ENCODE data around the gene NEDD4. TPM values are rescaled to one million over a fixed set of nuclear protein-coding genes. Genes with fewer than 3 reads are reported as not detected.
A peak's percentile ranks its signal among the peaks of the same experiment; 100 is the strongest.

Gene NEDD4
- total RNA-seq, 6 donors from 2014 or later, result 8.4 to 18.8 (median 10.5) TPM

DNA sequence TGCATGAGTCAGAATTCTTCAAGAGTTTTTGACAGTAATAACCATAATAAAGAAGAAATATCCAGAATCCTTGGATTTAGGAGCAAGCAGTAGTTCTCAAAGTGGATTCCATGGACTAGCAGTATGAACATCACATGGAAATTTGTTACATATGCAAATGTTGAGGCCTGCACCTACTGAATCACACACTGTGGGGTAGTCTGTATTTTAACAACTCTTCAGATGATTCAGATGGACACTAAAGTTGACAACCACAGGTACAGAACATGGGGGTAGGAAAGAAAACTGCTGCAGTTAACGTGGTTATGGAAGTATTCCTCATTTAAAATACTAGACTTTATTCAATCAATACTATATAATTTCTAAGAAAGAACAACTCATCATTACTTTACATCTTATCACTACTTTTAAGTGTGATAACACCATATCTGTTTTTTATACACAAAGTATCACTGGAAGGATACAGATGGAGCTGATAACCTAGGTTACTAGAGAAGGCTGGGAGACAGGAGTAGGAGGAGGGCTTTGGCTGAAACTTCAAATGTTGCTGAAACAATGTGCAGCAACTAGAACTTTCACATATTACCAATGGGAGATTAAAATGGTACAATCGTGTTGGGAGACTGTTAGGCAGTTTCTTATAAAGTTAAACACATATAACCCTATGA lies 11.7 kb downstream of the NEDD4 start:
- Histone ChIP-seq H3K4me1 (no peaks in the 10 kb centered on the region), H3K36me3 (no peaks in the 10 kb centered on the region), H3K27me3 (no peaks in the 10 kb centered on the region), H3K4me3 (no peak overlapping the region), H3K9me3 (no peaks in the 10 kb centered on the region), H3K27ac (no peak overlapping the region)
- WGBS, 2 donors, result 70 to 75% methylated on average over 2 of the region's 2 CpGs
- DNase-seq (no peak), ATAC-seq (ENCODE audit: low FRiP score in 2 of 2) (no peak)
- TF ChIP-seq POLR2A (IDR thresholded peaks at IDR 0.05), result no peak
- TF ChIP-seq, protein P1, sequence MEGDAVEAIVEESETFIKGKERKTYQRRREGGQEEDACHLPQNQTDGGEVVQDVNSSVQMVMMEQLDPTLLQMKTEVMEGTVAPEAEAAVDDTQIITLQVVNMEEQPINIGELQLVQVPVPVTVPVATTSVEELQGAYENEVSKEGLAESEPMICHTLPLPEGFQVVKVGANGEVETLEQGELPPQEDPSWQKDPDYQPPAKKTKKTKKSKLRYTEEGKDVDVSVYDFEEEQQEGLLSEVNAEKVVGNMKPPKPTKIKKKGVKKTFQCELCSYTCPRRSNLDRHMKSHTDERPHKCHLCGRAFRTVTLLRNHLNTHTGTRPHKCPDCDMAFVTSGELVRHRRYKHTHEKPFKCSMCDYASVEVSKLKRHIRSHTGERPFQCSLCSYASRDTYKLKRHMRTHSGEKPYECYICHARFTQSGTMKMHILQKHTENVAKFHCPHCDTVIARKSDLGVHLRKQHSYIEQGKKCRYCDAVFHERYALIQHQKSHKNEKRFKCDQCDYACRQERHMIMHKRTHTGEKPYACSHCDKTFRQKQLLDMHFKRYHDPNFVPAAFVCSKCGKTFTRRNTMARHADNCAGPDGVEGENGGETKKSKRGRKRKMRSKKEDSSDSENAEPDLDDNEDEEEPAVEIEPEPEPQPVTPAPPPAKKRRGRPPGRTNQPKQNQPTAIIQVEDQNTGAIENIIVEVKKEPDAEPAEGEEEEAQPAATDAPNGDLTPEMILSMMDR (IDR thresholded peaks at IDR 0.05), result no peak
- no peak for TF ChIP-seq POLR2AphosphoS5 (IDR thresholded peaks at IDR 0.05)
- TF ChIP-seq EP300 (IDR thresholded peaks at IDR 0.05), result no peak

DNA sequence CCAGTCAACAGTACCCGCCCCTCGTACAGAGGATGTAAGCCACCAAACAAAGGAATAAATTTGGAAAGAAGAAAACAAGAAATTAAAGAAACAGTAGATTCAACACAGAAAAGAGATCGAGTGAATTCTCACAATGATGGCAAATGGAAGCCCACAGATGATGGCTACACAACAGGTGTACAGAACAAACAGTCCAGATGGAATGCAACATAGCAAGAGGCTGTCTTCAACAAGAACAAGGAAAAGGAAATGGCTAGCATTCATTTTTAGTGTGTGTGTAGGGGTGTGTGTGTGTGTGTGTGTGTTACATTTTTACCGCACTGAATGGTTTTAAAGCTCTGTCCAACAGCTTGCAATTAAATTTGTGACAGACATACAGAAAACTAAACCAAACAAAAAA lies 12.9 kb downstream of the NEDD4 start:
- no peak for TF ChIP-seq POLR2AphosphoS5 (IDR thresholded peaks at IDR 0.05)
- Histone ChIP-seq H3K27me3 (no peaks in the 10 kb centered on the region), H3K4me1 (no peaks in the 10 kb centered on the region), H3K36me3 (no peaks in the 10 kb centered on the region), H3K9me3 (no peaks in the 10 kb centered on the region), H3K4me3 (no peak overlapping the region), H3K27ac (no peak overlapping the region)
- ATAC-seq (ENCODE audit: low FRiP score in 2 of 2) (no peak), DNase-seq (no peak)
- WGBS, 2 donors, result 80 to 85% methylated on average over 4 of the region's 4 CpGs

DNA sequence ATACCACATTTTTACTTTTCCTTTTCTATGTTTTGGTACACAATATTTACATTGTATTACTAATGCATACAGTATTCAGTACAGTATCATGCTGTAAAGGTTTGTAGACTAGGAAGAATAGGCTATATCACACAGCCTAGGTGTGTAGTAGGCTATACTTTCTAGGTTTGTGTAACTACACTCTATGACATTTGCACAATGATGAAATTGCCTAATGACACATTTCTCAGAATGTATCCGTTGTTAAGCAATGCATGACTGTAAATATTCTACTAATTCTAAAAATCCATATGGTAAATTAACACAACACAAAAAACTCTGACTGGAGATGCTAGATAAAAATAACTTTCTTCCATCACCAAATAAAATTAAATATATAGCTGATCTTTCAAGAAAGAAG lies 16.2 kb downstream of the NEDD4 start:
- no peaks in the 10 kb centered on the region for H3K9me3 ChIP-seq
- ATAC-seq (ENCODE audit: low FRiP score in 2 of 2), result no peak
- TF ChIP-seq EP300 (IDR thresholded peaks at IDR 0.05) (no peak), POLR2A (IDR thresholded peaks at IDR 0.05) (no peak), POLR2AphosphoS5 (IDR thresholded peaks at IDR 0.05) (no peak)
- TF ChIP-seq, protein P1 (IDR thresholded peaks at IDR 0.05), result no peak
- H3K4me1 ChIP-seq, result no peaks in the 10 kb centered on the region
- H3K27me3 ChIP-seq, result no peaks in the 10 kb centered on the region
- DNase-seq, result no peak
- WGBS, 2 donors, result 64 to 76% methylated on average over 1 of the region's 1 CpG
- no peak overlapping the region for H3K27ac ChIP-seq
- no peaks in the 10 kb centered on the region for H3K36me3 ChIP-seq
- no peak overlapping the region for H3K4me3 ChIP-seq

DNA sequence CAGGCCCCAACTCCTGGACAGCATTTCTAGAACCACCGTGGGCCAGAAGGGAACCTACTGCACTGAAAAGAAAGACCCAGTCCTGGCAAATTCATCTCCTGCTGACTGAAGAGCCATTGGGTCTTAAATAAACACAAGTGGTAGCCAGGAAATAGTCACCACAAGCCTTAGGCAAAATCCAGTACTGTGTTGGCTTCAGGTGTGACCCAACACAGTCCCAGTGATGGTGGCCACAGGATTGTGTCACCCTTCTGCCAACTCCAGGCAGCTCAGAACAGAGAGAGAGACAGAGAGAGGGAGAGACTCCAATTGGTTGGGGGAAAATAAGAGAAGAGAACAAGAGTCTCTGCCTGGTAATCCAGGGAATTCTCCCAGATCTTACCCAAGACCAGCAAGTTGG lies 23.1 kb downstream of the NEDD4 start:
- no peaks in the 10 kb centered on the region for H3K36me3 ChIP-seq
- H3K27ac ChIP-seq, result no peak overlapping the region
- H3K27me3 ChIP-seq, result no peaks in the 10 kb centered on the region
- no peak for TF ChIP-seq EP300 (IDR thresholded peaks at IDR 0.05)
- peaks cover 0 to 8% (median 2%) of the 10 kb centered on the region in 4 donors for H3K4me1 ChIP-seq
- H3K4me3 ChIP-seq, result no peak overlapping the region
- ATAC-seq (ENCODE audit: low FRiP score in 2 of 2) (no peak), DNase-seq (no peak)
- 80 to 92% methylated on average over 1 of the region's 1 CpG for WGBS, 2 donors
- H3K9me3 ChIP-seq, result no peaks in the 10 kb centered on the region

DNA sequence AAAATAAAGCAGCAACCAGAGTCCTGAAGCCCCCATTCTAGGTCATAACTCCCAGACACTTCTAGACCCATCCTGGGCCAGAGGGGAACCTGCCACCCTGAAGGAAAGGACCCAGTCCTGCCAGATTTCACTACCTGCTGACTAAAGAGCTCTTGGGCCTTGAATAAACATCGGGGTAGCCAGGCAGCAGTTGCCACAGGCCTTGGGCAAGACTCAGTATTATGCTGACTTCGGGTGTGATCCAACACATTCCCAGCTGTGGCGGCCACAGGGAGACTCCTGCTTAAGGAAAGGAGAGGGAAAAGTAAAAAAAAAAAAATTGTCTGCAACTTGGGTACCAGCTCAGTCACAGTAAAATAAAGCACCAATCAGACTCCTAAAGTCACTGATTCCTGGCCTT lies 23.8 kb downstream of the NEDD4 start:
- TF ChIP-seq POLR2A (IDR thresholded peaks at IDR 0.05), result no peak
- peak; percentile 12 to 55 for ATAC-seq (ENCODE audit: low FRiP score in 2 of 2)
- peak in 1 of 2 donors; percentile 55 for DNase-seq
- Histone ChIP-seq H3K4me1 (peaks cover 0 to 8% (median 2%) of the 10 kb centered on the region in 4 donors), H3K4me3 (no peak overlapping the region), H3K9me3 (no peaks in the 10 kb centered on the region), H3K27ac (no peak overlapping the region), H3K36me3 (no peaks in the 10 kb centered on the region), H3K27me3 (no peaks in the 10 kb centered on the region)
- WGBS, 2 donors, result 59 to 89% methylated on average over 3 of the region's 3 CpGs

DNA sequence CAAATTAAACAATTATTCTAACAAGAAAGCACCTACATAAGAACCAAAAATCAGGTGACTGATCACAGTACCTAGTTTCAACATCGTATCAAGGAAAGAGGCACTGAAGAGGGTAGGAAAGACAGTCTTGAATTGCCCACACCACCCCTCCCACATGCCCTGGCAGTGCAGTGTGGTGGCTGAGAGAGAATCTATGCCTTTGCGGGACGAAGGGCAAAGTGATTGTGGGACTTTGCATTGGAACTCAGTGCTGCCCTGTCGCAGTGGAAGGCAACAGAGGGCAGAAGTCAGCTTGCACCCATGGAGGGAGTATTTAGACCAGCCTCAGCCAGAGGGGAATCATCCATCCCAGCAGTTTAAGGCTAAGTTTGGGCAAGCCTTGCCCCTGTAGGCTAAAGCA lies 24.5 kb downstream of the NEDD4 start:
- TF ChIP-seq, protein P1 (IDR thresholded peaks at IDR 0.05), result no peak
- TF ChIP-seq EP300 (IDR thresholded peaks at IDR 0.05), result no peak
- TF ChIP-seq POLR2AphosphoS5 (IDR thresholded peaks at IDR 0.05), result no peak
- no peak for TF ChIP-seq POLR2A (IDR thresholded peaks at IDR 0.05)
- Histone ChIP-seq H3K27me3 (no peaks in the 10 kb centered on the region), H3K4me1 (peaks cover 0 to 8% (median 2%) of the 10 kb centered on the region in 4 donors), H3K9me3 (no peaks in the 10 kb centered on the region), H3K4me3 (no peak overlapping the region), H3K27ac (no peak overlapping the region), H3K36me3 (no peaks in the 10 kb centered on the region)
- 90 to 100% methylated on average over 4 of the region's 4 CpGs for WGBS, 2 donors
- DNase-seq (no peak), ATAC-seq (ENCODE audit: low FRiP score in 2 of 2) (no peak)

All from upper lobe of left lung (tissue), 6 donors.